ENCODE results near the gene IQCM. TPM values are rescaled to one million over a fixed set of nuclear protein-coding genes. Genes with fewer than 3 reads are reported as not detected.

Gene IQCM
- total RNA-seq, 1 experiment from 2014 or later, result not detected

GRCh38 chr4:149707862-149708261 is 107.8 kb downstream of the IQCM start:
- Histone ChIP-seq H3K27me3 (replicated peaks; ENCODE audit: control insufficient read depth, insufficient read depth, low read length) (no peaks in the 10 kb centered on the region), H3K9me3 (no peaks in the 10 kb centered on the region), H3K4me3 (ENCODE audit: low read depth, low read length) (no peak overlapping the region), H3K36me3 (ENCODE audit: control insufficient read depth, insufficient read depth, low read length) (no peaks in the 10 kb centered on the region), H3K4me1 (no peaks in the 10 kb centered on the region)
- no peaks in the 10 kb centered on the region for H3K4me1 Mint-ChIP-seq (ENCODE audit: low read depth, unreplicated experiment)
- H3K4me3 Mint-ChIP-seq (ENCODE audit: unreplicated experiment), result no peak overlapping the region
- ChIA-PET CTCF (no interaction called here), POLR2A (no interaction called here)
- intact Hi-C loops (cut with micrococcal nuclease; ENCODE audit: unreplicated experiment), result no loop called here
- no peak overlapping the region for H3K27ac Mint-ChIP-seq (ENCODE audit: unreplicated experiment)
- DNase-seq, result no peak
- TF ChIP-seq CTCF (IDR thresholded peaks at IDR 0.05; ENCODE audit: insufficient read depth in 1 of 2, low read depth in 1 of 2, low read length in 1 of 2, severe bottlenecking in 1 of 2, unreplicated experiment in 1 of 2), result no peak
- no TSS peak for BruUV-seq (replicated peaks)
- H3K36me3 Mint-ChIP-seq (ENCODE audit: insufficient read depth, unreplicated experiment), result no peaks in the 10 kb centered on the region
- H3K27me3 Mint-ChIP-seq (ENCODE audit: insufficient read depth, unreplicated experiment), result no peaks in the 10 kb centered on the region
- no peaks in the 10 kb centered on the region for H3K9me3 Mint-ChIP-seq (ENCODE audit: unreplicated experiment)

DNA sequence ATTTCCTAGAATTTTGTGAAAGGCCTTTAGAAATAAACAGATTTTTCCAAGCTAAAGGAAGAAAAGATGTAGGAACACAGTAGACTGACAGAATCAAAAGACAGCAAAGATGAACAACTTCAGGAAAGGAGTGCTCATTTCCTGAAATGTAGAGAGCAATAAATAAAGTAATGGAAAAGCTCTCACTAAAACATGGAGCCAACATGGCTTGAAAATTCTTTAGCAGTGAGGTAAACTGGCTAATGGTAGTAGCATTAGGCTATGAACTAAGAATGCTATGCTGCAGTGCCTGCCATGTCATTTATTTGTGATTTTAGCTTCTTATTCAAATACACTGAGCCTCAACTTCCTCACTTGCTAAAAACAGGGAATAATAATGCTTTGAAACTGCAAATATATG is 108.7 kb downstream of the IQCM start:
- POLR2A ChIA-PET, result no interaction called here

GRCh38 chr4:149702414-149703293 is 113.0 kb downstream of the IQCM start:
- TF ChIP-seq CTCF (IDR thresholded peaks at IDR 0.05; ENCODE audit: insufficient read depth in 1 of 2, low read depth in 1 of 2, low read length in 1 of 2, severe bottlenecking in 1 of 2, unreplicated experiment in 1 of 2), result no peak
- no peaks in the 10 kb centered on the region for H3K9me3 ChIP-seq
- ChIA-PET CTCF (no interaction called here), POLR2A (no interaction called here)
- no peaks in the 10 kb centered on the region for H3K36me3 ChIP-seq (ENCODE audit: control insufficient read depth, insufficient read depth, low read length)
- no peak overlapping the region for H3K4me3 Mint-ChIP-seq (ENCODE audit: unreplicated experiment)
- BruUV-seq (replicated peaks), result no TSS peak
- H3K27ac Mint-ChIP-seq (ENCODE audit: unreplicated experiment), result no peak overlapping the region
- H3K4me1 ChIP-seq, result no peaks in the 10 kb centered on the region
- H3K4me1 Mint-ChIP-seq (ENCODE audit: low read depth, unreplicated experiment), result no peaks in the 10 kb centered on the region
- intact Hi-C loops (cut with micrococcal nuclease; ENCODE audit: unreplicated experiment), result no loop called here
- no peak for DNase-seq
- no peak overlapping the region for H3K4me3 ChIP-seq (ENCODE audit: low read depth, low read length)
- H3K9me3 Mint-ChIP-seq (ENCODE audit: unreplicated experiment), result no peaks in the 10 kb centered on the region
- H3K36me3 Mint-ChIP-seq (ENCODE audit: insufficient read depth, unreplicated experiment), result no peaks in the 10 kb centered on the region
- H3K27me3 Mint-ChIP-seq (ENCODE audit: insufficient read depth, unreplicated experiment), result peaks cover 6% of the 10 kb centered on the region
- H3K27me3 ChIP-seq (replicated peaks; ENCODE audit: control insufficient read depth, insufficient read depth, low read length), result no peaks in the 10 kb centered on the region

More for the DNA sequence above, 108.7 kb downstream of the IQCM start:
- H3K4me1 Mint-ChIP-seq (ENCODE audit: low read depth, unreplicated experiment), result no peaks in the 10 kb centered on the region
- no peak overlapping the region for H3K4me3 Mint-ChIP-seq (ENCODE audit: unreplicated experiment)
- Histone ChIP-seq H3K36me3 (ENCODE audit: control insufficient read depth, insufficient read depth, low read length) (no peaks in the 10 kb centered on the region), H3K27me3 (replicated peaks; ENCODE audit: control insufficient read depth, insufficient read depth, low read length) (no peaks in the 10 kb centered on the region), H3K9me3 (no peaks in the 10 kb centered on the region), H3K4me1 (no peaks in the 10 kb centered on the region), H3K4me3 (ENCODE audit: low read depth, low read length) (no peak overlapping the region)
- TF ChIP-seq CTCF (IDR thresholded peaks at IDR 0.05; ENCODE audit: insufficient read depth in 1 of 2, low read depth in 1 of 2, low read length in 1 of 2, severe bottlenecking in 1 of 2, unreplicated experiment in 1 of 2), result no peak
- intact Hi-C loops (cut with micrococcal nuclease; ENCODE audit: unreplicated experiment), result no loop called here
- no peaks in the 10 kb centered on the region for H3K27me3 Mint-ChIP-seq (ENCODE audit: insufficient read depth, unreplicated experiment)
- no peaks in the 10 kb centered on the region for H3K36me3 Mint-ChIP-seq (ENCODE audit: insufficient read depth, unreplicated experiment)
- H3K9me3 Mint-ChIP-seq (ENCODE audit: unreplicated experiment), result no peaks in the 10 kb centered on the region
- no peak overlapping the region for H3K27ac Mint-ChIP-seq (ENCODE audit: unreplicated experiment)
- DNase-seq, result no peak
- no TSS peak for BruUV-seq (replicated peaks)
- CTCF ChIA-PET, result no interaction called here

All from Caco-2 (cell line).